HG02981 (cell line): ENCODE measurements around the gene UBE2Q1.

Experiments used
- ATAC-seq: cut with Tn5 transposase; IDR thresholded peaks from one replicate; pipeline ENCODE4 v1.9.1; 2021; ENCODE audit warnings: mild to moderate bottlenecking, moderate library complexity; ENCODE audit not compliant: unreplicated experiment

The UBE2Q1 gene

GRCh38 chr1:154557939-154558719, at the start of gene UBE2Q1:
Gene UBE2Q1 (minus strand): TSS chr1:154558662. CDS start chr1:154558553, 109 bp downstream.
- peak; percentile 4 for ATAC-seq

DNA sequence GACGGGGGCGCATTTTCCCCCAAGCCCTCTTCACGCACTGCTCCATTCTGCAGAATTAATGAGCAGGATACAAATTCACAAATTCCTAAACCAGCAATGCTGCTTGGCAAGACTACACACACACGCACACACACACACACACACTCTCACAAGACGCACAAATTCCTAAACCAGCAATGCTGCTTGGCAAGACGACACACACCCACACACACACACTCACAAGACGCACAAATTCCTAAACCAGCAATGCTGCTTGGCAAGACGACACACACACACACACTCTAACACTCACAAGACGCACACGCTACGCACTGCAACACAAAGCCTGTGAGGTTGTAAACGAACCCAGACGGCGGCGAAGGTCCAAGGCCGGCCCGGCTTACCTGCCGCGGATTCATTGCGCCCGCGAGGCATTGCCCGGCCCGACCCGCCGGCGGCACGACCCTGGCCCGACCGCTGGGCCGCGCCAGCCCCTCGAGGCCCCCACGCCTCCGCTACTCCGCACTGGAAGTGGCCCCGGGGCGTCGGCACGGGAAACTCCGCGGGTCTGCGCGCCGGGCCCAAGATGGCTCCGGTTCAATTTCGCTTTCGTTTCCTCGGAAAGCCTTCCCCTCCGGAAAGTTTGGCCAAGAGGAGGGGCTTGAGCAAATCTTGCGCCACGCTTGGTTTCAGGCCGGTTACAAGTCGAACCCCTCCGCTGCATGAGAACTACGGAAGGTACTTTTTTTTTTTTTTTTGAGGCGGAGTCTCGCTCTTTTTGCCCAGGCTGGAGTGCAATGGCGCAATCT, 49.3 kb upstream of the UBE2Q1 start, which contains the start of gene ADAR:
Gene ADAR, minus strand, starts transcription at position 578 of the 788 bp plus-strand sequence. Its CDS starts 180 bp downstream, at position 398.
- ATAC-seq, result peak; percentile 61

DNA sequence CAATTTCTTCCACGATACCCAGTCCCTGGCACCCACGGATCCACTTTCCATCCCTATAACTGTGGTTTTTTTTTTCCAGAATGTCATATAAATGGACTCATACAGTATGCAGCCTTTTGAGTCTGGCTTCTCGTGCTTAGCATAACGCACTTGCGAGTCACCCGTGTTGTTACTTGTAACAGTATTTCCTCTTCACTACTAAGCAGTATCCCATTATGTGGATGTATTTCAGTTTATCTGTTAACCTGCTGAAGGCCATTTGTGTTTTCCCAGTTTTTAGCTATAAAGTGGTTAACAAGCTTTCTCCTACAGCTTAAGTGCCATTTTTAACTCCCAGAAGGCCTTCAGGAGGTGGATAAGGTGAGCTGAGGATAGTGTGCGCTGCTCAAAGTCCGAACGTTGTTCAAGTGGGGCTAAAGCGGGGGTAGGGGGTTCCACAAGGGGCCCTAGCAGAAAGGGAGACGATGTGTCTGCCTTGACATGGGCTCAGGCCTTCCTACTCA, 48.7 kb upstream of the UBE2Q1 start:
- ATAC-seq, result no peak

DNA sequence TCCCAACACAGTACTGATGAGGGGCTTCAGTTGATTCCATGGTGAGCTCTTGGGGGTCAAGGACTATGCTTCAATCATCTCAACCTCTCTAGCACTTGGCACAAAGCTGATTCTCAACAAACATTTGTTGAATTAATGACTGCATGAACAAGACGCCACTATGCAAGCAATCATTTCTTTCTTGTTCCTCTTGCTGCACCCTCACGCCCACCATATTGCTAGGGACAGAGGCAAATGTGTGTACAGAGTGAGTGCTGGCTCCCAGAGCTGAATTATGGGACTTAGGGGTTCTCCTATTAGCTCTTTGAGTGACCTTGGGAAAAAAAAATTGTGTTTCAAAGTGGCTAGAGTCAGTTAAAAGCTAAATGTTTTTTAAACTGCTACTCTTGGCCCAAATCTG, 47.1 kb upstream of the UBE2Q1 start:
- ATAC-seq, result no peak

GRCh38 chr1:154603317-154603716, 44.9 kb upstream of the UBE2Q1 start:
- ATAC-seq, result no peak

GRCh38 chr1:154599658-154600057, 41.2 kb upstream of the UBE2Q1 start:
- ATAC-seq, result no peak

GRCh38 chr1:154598871-154599635, 40.6 kb upstream of the UBE2Q1 start:
- ATAC-seq, result no peak

GRCh38 chr1:154595621-154596020, 37.2 kb upstream of the UBE2Q1 start:
- no peak for ATAC-seq

GRCh38 chr1:154594811-154595210, 36.3 kb upstream of the UBE2Q1 start:
- no peak for ATAC-seq

DNA sequence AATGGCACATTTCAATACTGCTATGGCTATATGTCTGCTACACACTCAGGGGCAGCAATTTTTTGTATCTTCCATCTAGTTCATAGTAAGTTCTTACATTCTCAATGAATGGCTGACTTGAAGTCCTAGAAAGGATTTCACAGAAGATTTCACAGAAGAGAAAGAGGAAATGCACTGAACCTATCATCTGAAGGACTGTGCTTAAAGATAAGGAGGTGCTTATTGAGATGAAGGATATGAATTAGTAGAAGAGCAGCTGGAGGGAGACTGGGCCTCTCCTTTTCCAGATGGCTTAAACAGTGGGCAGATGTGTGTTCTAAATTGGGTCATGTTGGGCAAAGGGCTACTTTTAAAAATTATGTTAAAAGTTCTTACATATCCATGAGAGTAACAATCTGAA, 34.9 kb upstream of the UBE2Q1 start:
- no peak for ATAC-seq

- no peak for ATAC-seq
Measured at GRCh38 chr1:154591206-154591605, 32.7 kb upstream of the UBE2Q1 start.

- no peak for ATAC-seq
Measured at GRCh38 chr1:154590756-154591155, 32.3 kb upstream of the UBE2Q1 start.

GRCh38 chr1:154589780-154590179, 31.3 kb upstream of the UBE2Q1 start:
- no peak for ATAC-seq

- no peak for ATAC-seq
Measured at GRCh38 chr1:154586641-154587040, 28.2 kb upstream of the UBE2Q1 start.

GRCh38 chr1:154586231-154586630, 27.8 kb upstream of the UBE2Q1 start:
- ATAC-seq, result no peak

GRCh38 chr1:154584267-154584994, 26.0 kb upstream of the UBE2Q1 start:
- ATAC-seq, result no peak

DNA sequence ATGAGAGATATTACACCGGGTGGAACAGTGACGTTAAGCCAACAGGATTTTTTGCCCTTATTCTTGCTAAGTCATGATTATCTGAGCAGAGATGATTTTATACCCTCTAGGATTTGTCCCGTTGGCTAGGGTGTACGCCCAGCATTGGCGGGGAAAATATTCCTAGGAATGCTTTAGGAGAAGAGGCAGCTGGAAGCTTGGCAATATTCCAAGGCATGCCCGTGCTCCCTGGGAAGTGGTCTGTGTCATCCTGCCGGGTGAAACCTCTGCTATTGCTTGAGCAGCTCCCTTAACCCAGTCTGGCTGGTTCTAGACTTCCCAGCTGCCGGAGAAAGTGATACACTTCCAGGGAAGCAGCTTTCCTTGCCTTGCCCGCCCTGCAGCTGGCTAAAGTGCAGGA, 25.3 kb upstream of the UBE2Q1 start:
- ATAC-seq, result no peak

- ATAC-seq, result no peak
Measured at GRCh38 chr1:154582885-154583284, 24.4 kb upstream of the UBE2Q1 start.

DNA sequence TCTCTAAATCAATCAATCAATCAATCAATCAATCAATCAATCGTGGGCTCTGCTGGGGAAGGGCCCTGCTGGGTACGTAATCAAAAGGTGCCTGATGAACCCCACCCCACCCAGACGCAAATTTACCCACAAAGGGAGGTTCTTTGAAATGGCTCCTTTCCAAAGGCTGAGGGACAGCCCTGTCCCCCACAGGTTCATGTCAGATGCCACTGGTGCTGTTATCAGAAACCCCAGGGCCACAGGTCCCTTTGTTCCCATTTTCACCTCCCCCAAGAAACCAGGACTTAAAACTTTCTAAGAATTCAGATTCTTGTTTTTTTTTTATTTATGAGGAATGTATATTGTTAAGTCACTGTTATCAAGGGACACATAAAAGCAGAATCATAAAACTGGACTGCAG, 23.3 kb upstream of the UBE2Q1 start:
- no peak for ATAC-seq

DNA sequence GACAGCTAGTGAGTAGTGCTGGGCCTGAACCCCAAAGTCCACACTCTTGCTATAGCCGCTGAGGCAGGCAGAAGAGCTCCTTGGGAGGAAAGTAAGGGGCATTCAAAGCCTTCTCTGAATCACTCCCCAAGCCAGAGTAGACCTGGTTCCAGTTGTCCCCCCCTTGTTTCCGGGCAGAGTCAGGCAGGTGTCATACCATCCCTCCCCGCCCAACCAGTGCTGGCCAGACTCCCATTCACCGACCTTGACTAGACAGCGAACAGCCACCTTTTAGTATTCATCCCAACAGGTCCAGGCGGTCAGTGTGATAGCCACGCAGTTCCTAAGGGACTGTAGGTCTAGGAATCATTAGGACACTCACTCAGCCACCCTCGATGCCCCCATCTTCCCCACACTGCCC, 20.9 kb upstream of the UBE2Q1 start:
- no peak for ATAC-seq

GRCh38 chr1:154578058-154578418, 19.6 kb upstream of the UBE2Q1 start:
- no peak for ATAC-seq
